Activated CD4-positive, alpha-beta T cell treated with anti-CD3 and anti-CD28 coated beads for 48 hours (primary cell): ENCODE data around the gene TNMD.

Source experiments
- DNase-seq: peaks from one replicate; pipeline ENCODE4 v3.0.0-alpha.2; 2020

Gene TNMD

GRCh38 chrX:100645106-100645505 lies 60.4 kb downstream of the TNMD start:
- no peak for DNase-seq

GRCh38 chrX:100647095-100647494 lies 62.4 kb downstream of the TNMD start:
- no peak for DNase-seq

- no peak for DNase-seq
These were observed 63.0 kb downstream of the TNMD start for GRCh38 chrX:100647739-100648138.

GRCh38 chrX:100648458-100649417 lies 64.0 kb downstream of the TNMD start:
- no peak for DNase-seq
